ENCODE measurements around the gene KLLN.
A peak's percentile ranks its signal among the peaks of the same experiment; 100 is the strongest.
"Not testable (repeated sequence)": the region's sequence is repeated elsewhere in the genome, so short reads cannot be mapped to it uniquely, and the experiment has no call there.

Gene KLLN

GRCh38 chr10:87865241-87865881 lies 2.0 kb upstream of the KLLN start:
- no peak for DNase-seq

GRCh38 chr10:87864496-87865059 lies 1.2 kb upstream of the KLLN start:
- DNase-seq, result no peak

- not testable (repeated sequence) for DNase-seq
Measured at GRCh38 chr10:87863951-87864495, 690 bp upstream of the KLLN start.

- no peak for DNase-seq
Measured at GRCh38 chr10:87862679-87863052, 667 bp downstream of the KLLN start.

- DNase-seq, result no peak
Measured at GRCh38 chr10:87861953-87862678, 1.2 kb downstream of the KLLN start.

- no peak for DNase-seq
Measured at GRCh38 chr10:87861566-87861952, 1.8 kb downstream of the KLLN start.

- no peak for DNase-seq
Measured at GRCh38 chr10:87860816-87861403, 2.4 kb downstream of the KLLN start.

- DNase-seq, result peak; percentile 46
Measured at GRCh38 chr10:87860156-87860795, 3.1 kb downstream of the KLLN start.

- DNase-seq, result not testable (repeated sequence)
Measured at GRCh38 chr10:87855665-87856064, 7.7 kb downstream of the KLLN start.

GRCh38 chr10:87855247-87855646 lies 8.1 kb downstream of the KLLN start:
- DNase-seq, result not testable (repeated sequence)

- DNase-seq, result no peak
Measured at GRCh38 chr10:87852089-87852488, 11.2 kb downstream of the KLLN start.

GRCh38 chr10:87850742-87851205 lies 12.6 kb downstream of the KLLN start:
- DNase-seq, result peak; percentile 36

- DNase-seq, result no peak
Measured at GRCh38 chr10:87849001-87849400, 14.3 kb downstream of the KLLN start.

GRCh38 chr10:87847550-87847949 lies 15.8 kb downstream of the KLLN start:
- DNase-seq, result no peak

GRCh38 chr10:87846711-87847110 lies 16.6 kb downstream of the KLLN start:
- DNase-seq, result not testable (repeated sequence)

GRCh38 chr10:87846023-87846422 lies 17.3 kb downstream of the KLLN start:
- no peak for DNase-seq

- no peak for DNase-seq
Measured at GRCh38 chr10:87845624-87845998, 17.7 kb downstream of the KLLN start.

GRCh38 chr10:87844837-87845623 lies 18.3 kb downstream of the KLLN start:
- DNase-seq, result no peak

- no peak for DNase-seq
Measured at GRCh38 chr10:87843714-87844113, 19.6 kb downstream of the KLLN start.

- DNase-seq, result no peak
Measured at GRCh38 chr10:87842776-87843497, 20.4 kb downstream of the KLLN start.

GRCh38 chr10:87842220-87842641 lies 21.1 kb downstream of the KLLN start:
- no peak for DNase-seq

- no peak for DNase-seq
Measured at GRCh38 chr10:87841186-87841585, 22.1 kb downstream of the KLLN start.

All from NCI-H1694 (cell line).